CMK (cell line): Measurements from ENCODE around the gene PACS2.
"Not testable (repeated sequence)": the region's sequence is repeated elsewhere in the genome, so short reads cannot be mapped to it uniquely, and the experiment has no call there.

Experiments
- DNase-seq: peaks from one replicate; pipeline ENCODE4 v3.0.0-alpha.2; 2010; ENCODE audit warnings: low read depth

PACS2 gene

DNA sequence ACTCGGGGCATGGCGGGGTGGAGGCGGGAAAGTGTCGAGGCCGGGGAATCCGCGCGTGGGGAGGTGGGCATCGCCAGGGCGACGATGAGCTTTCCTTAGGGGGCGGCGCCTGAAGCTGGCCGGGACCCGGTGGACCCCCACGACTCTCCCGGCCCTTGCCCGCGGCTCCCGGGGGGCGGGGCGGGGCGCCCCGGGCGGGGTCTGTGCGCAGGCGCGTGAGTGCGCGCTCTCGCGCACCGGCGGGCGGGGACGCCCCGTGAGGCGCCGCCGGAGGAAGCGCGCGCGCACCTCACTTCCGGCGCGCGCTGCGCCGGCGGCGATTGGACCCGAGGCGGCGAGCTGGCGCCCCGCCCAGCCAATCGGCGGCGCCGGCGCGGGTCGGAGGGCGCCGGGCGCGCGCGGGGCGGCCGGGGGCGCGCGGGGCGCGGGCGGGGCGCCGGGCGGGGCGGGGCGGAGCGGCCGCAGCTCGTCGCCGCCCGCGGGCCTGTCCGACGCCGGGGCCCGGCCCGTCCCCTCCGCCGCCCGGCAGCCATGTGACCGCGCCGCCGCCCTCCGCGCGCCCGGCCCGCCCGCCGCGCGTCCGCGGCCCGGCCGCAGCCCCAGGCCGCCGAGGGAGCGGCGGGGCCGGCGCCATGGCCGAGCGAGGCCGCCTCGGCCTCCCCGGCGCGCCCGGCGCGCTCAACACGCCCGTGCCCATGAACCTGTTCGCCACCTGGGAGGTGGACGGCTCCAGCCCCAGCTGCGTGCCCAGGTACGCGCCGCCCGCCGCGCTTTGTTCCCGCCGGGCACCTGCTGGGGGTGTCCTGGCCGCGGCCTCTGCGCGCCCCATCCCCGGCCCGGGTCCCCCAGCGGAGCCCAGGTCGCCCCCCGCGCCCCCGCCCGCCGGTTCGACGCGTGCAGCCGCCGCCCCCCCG, at the start of gene PACS2:
Gene PACS2, plus strand, starts transcription at position 462 of the 914 bp plus-strand sequence. Its CDS starts 171 bp downstream, at position 633.
- no peak for DNase-seq

DNA sequence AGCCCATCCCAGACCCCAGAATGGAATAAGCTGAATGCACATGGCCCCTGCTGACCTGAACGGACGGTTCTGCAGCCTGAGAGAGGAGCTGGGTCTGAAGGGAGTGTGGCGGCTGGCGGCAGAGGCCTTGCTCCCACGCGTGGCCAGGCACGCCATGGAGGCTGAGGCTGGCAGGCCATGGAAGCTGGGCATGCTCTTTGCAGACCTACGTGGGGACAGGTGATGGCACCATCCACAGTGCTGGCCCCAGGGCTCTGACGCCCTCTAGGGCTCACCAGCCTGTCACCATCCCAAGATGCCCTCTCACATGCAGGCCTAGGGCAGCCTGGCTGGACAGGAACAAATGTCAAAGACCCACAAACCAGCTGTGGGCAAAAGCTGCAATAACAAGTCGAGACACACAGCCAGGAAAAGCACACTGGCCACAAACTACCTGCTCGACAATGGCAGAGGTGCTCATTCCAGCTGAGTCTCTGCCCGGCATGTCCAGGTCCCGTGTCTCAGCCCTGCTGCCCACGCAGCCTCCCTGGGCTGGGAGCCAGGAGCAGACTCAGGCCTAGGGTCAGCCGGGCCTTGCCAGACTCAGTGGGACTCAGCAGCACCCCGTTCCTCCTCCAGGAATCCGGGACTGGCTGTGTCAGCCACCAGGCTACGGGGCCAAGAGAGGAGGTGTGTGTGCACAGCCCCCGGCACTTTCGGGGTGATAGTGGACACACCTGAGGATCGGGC, 46.6 kb upstream of the PACS2 start:
- no peak for DNase-seq

DNA sequence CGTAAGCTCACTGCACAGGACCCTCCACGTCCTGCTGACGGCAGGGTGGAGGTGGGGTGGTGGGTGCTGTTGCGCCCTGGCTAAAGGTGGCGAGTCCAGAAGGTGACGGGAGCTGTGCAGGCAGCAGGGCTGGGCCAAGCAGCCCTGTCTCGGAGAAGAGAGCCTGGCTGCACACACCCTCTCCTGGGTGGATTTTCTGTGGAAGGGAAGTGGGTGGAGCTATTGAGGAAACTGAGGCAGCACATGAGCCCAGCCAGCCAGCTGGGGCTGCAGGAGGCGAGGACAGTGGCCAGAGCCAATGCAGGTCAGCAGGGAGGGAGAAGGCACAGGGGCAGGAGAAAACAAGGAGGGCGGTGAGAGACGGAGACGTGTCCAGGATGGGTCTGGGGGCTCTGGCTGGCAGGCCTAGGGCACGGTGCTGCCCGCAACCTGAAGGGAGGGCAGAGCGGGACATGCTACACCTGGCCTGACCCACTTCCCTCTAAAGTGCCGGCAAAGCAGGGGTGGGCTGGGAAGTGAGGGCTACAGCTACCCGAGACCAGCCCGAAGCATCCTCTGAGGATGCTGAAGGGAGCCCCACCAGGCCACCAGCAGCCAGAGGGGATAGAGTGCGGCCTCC, 45.7 kb upstream of the PACS2 start:
- no peak for DNase-seq

DNA sequence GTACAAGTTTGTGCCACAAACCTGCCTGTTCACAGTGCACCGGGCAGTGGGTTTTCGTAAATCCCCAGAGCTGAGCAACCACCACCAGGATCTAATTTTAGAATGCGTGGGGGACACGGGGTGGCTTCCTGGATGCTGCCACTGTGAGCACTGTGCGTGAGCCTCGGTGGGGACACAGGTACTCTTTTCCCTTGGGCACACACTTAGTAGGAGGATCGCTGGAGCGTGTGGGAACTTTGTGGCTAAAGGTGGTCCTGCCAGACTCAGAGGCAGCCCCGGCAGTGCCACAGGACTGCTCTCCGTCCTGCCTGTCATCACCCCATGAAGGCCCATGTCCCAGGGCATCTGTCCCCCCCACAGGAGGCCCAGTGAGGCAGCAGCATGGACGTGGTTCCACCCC, 45.1 kb upstream of the PACS2 start:
- DNase-seq, result no peak

DNA sequence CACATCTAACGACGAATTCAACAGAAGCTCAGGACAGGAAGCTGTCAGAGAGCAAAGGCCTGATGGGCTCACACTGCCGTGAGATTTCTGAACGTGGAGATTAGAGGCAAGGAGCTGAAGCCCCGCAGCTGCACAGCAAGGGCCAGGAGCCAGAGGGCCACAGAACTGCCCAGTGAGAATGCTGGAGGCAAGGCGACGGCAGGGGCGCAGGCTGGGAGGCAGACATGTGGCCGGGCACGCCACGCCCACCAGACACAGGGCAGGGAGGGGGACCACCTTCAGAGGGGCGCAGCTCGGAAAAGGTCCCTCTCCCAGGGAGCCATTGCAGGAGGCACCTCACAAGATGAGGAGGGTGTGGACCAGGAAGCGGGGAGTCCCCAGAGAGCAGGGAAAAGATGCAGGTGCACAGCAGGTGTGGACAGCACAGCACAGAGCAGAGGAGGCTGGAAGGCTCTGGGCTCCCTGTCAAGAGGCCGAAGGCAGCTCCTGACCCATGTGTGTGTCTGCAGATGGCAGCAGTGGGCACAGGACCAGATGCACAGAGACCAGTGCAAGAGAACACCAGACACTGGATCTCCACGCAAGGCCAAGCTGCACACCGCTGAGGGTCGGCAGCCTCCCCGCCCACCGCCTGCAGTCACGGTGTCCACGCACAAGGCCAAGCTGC, 43.2 kb upstream of the PACS2 start:
- DNase-seq, result no peak

DNA sequence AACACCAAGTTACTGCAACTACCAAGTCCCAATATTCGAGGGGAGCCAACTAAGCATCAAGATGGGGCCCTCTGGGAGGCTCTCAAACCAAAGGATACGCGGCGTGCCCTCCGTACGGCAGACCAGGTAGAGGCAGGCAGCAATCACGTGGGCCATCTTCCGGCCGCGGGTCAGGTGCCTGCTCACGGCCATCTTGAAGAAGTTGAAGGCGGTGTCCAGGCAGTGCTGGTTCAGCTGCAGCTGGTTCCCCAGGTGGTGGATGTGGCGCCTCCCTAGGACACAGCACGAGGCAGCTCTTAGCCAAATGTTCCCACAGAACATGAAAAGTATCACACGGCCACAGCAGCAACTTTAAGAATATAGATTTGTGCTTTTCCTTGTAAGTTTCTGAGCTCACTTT, 41.9 kb upstream of the PACS2 start:
- DNase-seq, result no peak

DNA sequence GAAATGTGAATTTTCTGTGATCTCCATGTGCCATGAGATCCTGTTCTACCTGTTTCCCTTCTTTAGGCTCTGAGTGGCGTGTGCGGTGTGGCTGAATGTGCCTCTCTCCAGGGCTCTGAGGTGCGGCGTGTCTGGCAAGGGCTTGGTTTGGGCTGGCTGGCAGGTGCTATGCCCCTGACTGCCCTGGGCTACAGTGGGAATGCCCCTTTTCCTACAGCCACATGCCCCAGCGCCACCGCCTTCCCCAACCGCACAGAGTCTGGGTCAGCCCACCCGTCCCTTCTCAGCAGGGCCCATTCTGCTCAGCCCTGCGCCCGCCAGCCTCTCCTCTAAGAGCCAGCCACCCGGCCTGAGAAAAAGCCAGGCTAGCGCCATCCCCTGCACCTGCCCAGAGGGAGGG, 41.5 kb upstream of the PACS2 start:
- no peak for DNase-seq

DNA sequence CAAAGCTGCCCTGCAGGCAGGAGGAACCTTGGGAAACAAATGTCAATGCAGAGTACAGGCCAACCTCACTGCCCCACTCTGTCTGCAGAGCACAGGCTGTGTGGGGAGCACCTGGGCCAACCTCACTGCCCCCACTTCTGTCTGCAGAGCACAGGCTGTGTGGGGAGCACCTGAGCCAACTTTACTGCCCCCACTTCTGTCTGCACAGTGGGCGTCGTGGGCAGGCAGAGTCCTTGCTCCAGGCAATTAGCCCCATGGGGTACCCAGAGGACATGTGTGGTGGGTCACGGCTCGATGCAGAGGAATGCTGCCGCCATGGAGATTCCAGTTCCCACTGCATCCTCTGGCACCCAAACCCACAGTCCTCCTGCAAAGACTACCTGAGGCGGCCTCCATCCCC, 39.9 kb upstream of the PACS2 start:
- DNase-seq, result no peak

DNA sequence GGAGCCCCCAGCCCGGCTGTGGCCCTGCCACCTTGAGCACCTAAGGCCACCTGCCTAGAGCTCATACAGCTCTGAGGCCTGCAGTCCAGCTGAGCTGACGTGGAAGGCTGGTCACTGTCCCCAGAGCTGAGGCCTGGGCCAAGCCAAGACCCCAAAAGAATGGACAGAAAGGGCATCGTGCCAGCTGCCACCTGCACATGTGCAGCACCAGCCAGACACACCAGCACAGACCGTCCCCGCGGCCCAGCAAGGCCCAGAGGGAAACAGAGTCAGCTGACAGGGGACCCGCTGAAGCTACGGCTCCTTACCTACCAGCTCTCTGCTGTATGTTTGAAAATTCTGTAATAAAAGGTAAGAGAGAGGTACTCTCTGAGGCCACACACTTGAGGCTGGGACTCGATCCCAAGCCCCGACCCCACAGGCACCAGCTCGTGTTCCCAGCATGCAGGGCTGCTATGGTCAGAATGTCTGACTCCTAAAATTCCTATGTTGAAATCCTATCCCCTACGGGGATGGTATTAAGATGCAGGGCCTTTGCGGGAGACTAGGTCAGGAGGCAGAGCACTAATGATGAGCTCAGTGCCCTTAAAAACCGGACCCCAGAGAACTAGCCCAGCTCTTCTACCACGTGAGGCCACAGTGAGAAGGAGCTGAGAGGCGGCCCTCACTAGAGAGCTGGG, 39.1 kb upstream of the PACS2 start:
- no peak for DNase-seq

DNA sequence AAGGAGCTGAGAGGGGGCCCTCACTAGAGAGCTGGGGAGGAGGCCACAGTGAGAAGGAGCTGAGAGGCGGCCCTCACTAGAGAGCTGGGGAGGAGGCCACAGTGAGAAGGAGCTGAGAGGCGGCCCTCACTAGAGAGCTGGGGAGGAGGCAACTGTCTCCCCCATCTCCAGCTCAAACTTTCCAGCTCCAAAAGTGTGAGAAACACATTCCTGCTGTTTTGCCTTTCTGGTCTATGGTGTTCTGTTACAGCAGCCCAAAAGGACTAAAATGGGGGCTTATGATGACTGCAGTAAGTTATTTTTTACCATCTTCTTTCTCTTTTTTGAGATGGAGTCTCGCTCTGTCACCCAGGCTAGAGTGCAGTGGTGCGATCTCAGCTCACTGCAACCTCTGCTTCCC, 37.1 kb upstream of the PACS2 start:
- DNase-seq, result not testable (repeated sequence)

DNA sequence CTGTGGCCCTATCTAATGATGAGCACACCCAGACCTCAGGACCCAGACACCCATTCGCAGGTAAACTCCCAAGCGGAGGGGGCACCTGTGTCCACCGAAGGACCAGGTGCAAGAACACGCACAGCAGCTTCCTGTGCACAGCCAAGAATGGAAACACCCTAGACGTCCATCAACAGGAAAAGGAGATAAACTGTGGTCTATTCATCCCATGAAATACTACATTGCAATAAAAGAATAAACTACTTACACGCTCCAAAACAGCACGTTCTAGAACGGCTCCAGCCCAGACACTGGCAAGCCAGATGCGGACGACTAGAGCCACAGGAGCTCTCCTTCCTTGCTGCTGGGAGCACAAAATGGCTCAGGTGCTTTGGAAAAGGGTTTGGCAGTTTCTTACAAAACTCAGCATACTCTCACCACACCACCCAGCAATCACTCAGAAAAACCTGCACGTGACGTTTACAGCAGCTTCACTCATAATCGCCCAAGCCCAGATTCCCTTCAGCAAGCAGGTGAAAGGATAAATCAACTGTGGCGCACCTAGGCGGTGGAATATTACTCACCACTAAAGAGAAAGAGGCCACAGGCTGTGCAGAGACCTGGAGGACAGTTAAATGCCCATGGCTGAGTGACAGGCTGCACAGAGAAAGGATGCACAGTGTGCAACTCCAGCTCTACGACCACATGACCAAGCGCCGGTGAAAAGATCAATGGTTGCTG, 34.7 kb upstream of the PACS2 start:
- DNase-seq, result no peak

DNA sequence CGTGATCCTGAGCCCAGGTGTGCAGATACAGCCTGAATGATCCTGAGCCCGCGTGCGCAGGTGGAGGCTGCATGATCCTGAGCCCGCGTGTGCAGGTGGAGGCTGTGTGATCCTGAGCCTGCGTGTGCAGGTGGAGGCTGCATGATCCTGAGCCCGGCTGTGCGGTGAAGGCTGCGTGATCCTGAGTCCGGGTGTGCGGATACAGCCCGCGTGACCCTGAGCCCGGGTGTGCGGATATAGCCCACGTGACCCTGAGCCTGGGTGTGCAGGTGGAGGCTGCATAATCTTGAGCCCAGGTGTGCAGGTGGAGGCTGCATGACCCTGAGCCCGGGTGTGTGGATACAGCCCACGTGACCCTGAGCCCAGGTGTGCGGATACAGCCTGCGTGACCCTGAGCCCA, 34.0 kb upstream of the PACS2 start:
- DNase-seq, result no peak

DNA sequence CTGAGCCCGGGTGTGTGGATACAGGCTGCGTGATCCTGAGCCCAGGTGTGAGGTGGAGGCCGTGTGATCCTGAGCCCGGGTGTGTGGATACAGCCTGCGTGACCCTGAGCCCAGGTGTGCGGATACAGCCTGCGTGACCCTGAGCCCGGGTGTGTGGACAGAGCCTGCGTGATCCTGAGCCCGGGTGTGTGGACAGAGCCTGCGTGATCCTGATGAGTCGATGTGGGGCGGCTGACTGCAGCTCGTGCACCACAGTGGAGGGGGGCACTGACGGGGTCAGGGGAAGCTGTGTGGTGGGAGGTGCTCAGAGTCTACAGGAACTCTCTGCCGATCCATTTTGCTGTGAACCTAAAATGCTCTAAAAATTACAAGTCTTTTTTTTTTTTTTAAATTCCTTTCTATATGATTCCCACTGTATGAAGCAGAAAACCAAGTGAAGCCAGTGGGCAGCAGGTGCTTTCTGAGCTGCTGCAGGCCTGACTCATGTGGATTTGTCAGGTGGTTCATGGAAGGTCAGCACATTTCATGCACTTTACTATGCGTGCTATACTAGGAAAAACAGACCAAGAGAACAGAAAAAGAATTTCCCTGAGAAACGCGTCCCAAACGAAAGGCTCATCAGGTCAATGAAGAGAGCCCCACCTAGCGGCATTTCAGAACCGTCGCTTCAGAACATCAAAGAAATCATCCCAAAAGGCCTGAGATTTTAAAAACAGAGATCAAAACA, 33.0 kb upstream of the PACS2 start:
- no peak for DNase-seq

DNA sequence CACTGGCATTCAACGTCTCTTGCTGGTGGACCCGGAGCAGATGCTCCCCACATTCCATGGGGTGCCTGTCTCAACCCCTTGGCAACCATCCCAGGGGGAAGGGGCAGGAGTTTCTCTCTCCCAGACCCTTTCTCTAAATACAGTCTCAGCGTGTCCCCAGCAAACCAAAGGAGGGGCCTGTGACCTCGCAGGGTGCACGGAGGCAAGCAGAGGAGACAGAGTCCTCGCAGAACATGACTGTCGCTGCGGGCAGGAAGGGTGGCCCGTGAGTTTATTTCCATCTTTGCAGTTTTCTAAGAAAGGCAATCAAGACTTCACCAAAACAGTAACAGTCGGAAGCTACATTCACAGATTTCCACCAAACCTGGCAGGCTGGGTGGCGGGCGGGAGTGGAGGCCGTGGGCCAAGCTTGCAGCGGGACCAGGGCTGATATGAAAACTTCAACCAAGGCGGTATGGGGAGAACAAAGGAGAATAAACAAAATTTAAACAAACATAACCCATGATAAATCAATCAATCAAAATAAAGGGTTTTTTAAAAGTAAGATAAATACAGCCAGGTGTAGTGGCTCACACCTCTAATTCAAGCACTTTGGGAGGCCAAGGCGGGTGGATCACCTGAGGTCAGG, 32.3 kb upstream of the PACS2 start:
- DNase-seq, result no peak

DNA sequence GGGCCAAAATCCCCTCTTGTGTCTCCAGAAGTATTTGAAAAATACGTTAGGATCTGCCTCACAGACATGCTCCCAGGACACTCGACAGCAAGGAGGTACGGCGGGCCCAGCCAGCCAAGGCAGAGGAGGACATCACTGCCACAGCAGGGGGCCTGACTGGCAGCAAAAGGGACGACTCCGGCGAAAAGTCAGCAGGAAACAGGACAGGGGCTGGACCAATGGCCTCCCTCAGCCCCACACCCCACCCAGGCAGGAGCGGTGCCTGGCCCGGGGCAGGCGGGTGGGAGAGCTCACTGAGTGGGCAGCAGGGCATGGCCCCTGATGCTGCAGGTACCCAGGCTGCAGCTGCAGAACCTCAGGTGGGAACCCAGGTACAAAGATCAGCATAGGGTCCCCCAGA, 31.5 kb upstream of the PACS2 start:
- DNase-seq, result no peak

DNA sequence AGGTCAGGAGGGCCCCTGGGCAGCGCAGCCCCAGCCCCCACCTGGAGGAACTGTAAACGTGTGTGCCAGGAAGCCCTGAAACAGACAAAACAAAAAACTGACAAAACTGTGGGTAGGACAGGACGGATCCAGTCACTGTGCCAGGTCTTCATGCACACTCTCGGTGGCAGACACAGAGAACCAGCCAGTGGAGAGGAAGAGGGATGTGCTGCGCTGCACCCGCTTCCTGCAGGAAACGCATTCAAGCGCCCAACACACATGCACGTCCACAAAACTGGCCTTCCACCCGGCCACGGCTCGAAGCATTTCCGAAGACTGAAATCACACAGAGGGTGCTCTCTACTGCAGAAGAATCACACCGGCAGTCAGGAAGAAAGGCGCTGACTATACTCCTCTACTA, 30.6 kb upstream of the PACS2 start:
- DNase-seq, result no peak

DNA sequence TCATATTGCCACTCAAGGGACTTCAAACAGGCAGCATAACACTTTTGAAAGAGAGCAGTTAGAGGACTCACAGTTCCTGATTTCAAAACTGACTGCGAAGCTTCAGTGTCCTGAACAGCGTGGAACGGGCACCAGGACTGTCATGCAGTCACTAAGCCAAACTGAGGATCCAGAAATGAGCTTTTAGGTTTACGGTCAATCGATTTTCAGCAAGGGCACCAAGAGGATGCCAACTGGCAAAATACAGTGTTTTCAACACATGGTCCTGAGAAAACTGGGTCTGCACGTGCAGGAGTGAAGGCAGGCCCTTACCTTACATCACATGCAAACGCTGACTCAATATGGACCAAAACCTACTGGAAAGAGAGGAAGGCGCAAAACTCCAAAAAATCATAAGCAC, 29.4 kb upstream of the PACS2 start:
- no peak for DNase-seq

DNA sequence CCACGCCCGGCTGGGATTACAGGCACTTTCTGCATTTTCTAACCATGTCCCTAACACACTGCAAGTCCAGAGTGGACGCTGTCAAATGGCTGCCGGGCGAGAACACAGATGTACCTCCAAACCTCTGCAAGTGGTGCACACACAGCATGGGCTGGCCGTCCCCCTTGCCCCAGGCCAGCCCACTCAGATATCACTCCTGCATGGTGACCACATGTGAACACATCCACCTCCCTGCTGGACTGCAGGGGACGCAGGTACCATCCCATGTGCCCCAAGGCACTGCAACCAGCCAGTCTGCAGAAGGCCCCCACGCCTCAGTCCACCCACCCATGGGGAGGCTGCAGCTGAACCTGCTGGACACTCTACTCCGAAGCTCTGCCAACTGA, 27.8 kb upstream of the PACS2 start:
- DNase-seq, result no peak

DNA sequence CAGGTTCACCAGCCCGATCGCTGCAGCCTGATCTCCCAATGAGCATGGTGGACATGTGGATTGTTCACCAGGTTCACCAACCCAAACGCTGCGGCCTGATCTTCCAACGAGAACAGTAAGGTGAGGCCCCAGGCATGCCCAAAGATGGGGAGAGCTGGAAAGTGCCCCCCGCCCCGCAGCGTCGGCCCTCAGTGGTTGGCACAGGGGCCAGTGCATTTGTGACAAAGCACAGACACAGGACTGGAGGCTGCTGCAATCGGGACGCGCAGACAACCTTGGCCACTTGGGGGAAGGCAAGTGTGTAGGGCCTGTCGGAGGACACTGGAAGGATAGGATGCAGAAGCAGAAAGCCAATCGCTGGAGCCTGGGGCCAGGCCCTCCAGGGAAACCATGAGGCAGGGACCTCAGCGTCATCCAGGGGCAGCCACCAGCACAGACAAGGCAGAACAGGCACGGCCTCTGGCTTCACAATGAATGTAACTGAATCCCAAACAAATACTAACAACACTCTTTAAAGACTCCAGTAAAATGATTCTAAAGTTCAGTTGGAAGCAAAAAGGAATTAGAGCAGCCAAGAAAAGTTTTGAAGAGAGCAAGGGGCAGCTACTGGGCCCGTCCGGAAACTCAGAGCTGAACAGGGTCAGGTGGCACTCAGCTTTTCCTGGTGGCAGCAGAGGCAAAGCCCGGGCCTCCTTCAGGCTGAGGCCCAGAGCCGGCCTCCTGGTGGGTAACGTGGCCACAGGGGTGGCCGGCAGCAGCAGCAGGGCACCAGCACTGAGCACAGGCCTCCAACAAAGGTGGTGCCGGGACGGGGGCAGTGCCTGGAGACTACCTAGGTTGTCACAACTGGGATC, 27.1 kb upstream of the PACS2 start:
- DNase-seq, result no peak
